GM23338 (cell line): ENCODE measurements around the gene LHX3.

ENCODE experiments used
- CTCF ChIP-seq, 2 experiments: fragments of 200-600 bp in 1 of 2; sonication (generic) in 1 of 2; conservative IDR thresholded peaks; 2 replicates each; pipeline versions ENCODE4 v1.5.1 to v1.6.1; 2016 to 2017; ENCODE audit warnings: antibody characterized with exemption in 2 of 2, low read depth in 2 of 2, mild to moderate bottlenecking in 2 of 2, moderate library complexity in 1 of 2
- EZH2 ChIP-seq: fragments of 200-600 bp; sonication (generic); IDR thresholded peaks from one replicate; pipeline ENCODE4 v1.8.0; 2017; ENCODE audit warnings: antibody characterized with exemption, mild to moderate bottlenecking, low read depth; ENCODE audit not compliant: unreplicated experiment
- JUNB ChIP-seq: IDR thresholded peaks from one replicate; pipeline ENCODE4 v1.6.1; 2016; ENCODE audit warnings: antibody characterized with exemption; ENCODE audit not compliant: unreplicated experiment
- POLR2AphosphoS5 ChIP-seq: IDR thresholded peaks from 2 replicates; pipeline ENCODE4 v1.6.1; 2016; ENCODE audit warnings: antibody characterized with exemption, low read depth
- ZNF331 ChIP-seq: fragments of 250-450 bp; sonication (Bioruptor Pico); IDR thresholded peaks from 2 replicates; pipeline ENCODE4 v1.5.0; 2020; ENCODE audit warnings: low read depth, mild to moderate bottlenecking, moderate library complexity

- TF ChIP-seq CTCF (conservative IDR thresholded peaks at IDR 0.05; ENCODE audit: low read depth in 2 of 2): no peak
- no peak for TF ChIP-seq EZH2
- no peak for TF ChIP-seq POLR2AphosphoS5
- no peak for TF ChIP-seq JUNB
- TF ChIP-seq ZNF331 (CRISPR knock-in tag): no peak
Observed at GRCh38 chr9:136252846-136253245, 47.9 kb upstream of the LHX3 start.
